ENCODE measurements around the gene ILF3. TPM values are rescaled to one million over a fixed set of nuclear protein-coding genes. Genes with fewer than 3 reads are reported as not detected.

Gene ILF3
- total and polyA plus RNA-seq, 2 donors (not counting 1 experiment from before 2014, with no cell fraction given): 78.4 to 109 TPM

- no peaks in the 10 kb centered on the region for H3K4me1 ChIP-seq (ENCODE audit: control insufficient read depth, extremely low read depth, insufficient read depth, low read length)
- DNase-seq (ENCODE audit: low read depth in 2 of 2): no peak
- no peak for TF ChIP-seq CTCF (conservative IDR thresholded peaks at IDR 0.05 in 1 of 2, IDR thresholded peaks at IDR 0.05 in 1 of 2; ENCODE audit: low read depth in 1 of 2, low read length in 2 of 2)
- no peak for TF ChIP-seq EZH2 (IDR thresholded peaks at IDR 0.05; ENCODE audit: low read length, missing control alignments)
- H3K27ac ChIP-seq (ENCODE audit: insufficient read depth, low read length): no peak overlapping the region
- H4K20me1 ChIP-seq (ENCODE audit: control insufficient read depth, extremely low read depth, insufficient read depth, low read length): no peaks in the 10 kb centered on the region
- H3K79me2 ChIP-seq (ENCODE audit: control insufficient read depth, insufficient read depth, low read length): no peaks in the 10 kb centered on the region
- no peak overlapping the region for H3K9ac ChIP-seq (ENCODE audit: insufficient read depth, low read length)
- no peak overlapping the region for H3K4me3 ChIP-seq (replicated peaks in 1 of 4; ENCODE audit: control extremely low read depth in 1 of 4, insufficient read depth in 1 of 4, low read depth in 3 of 4, low read length in 4 of 4)
- no peaks in the 10 kb centered on the region for H3K9me3 ChIP-seq (ENCODE audit: control insufficient read depth, insufficient read depth, low read depth, low read length)
- peaks cover 10% of the 10 kb centered on the region for H3K36me3 ChIP-seq (ENCODE audit: control insufficient read depth, insufficient read depth, low read length)
- H2AFZ ChIP-seq (ENCODE audit: low read length): no peak overlapping the region
- no peak overlapping the region for H3K4me2 ChIP-seq (ENCODE audit: extremely low read depth, insufficient read depth, low read length)
- H3K27me3 ChIP-seq (ENCODE audit: control insufficient read depth, insufficient read depth, low read length): no peaks in the 10 kb centered on the region
Observed at GRCh38 chr19:10646456-10647159, 7.5 kb upstream of the ILF3 start.

- peaks cover 3% of the 10 kb centered on the region for H3K79me2 ChIP-seq (ENCODE audit: control insufficient read depth, insufficient read depth, low read length)
- H3K4me2 ChIP-seq (ENCODE audit: extremely low read depth, insufficient read depth, low read length): no peak overlapping the region
- H4K20me1 ChIP-seq (ENCODE audit: control insufficient read depth, extremely low read depth, insufficient read depth, low read length): no peaks in the 10 kb centered on the region
- no peak overlapping the region for H3K9ac ChIP-seq (ENCODE audit: insufficient read depth, low read length)
- H3K36me3 ChIP-seq (ENCODE audit: control insufficient read depth, insufficient read depth, low read length): peaks cover 5% of the 10 kb centered on the region
- no peak overlapping the region for H3K27ac ChIP-seq (ENCODE audit: insufficient read depth, low read length)
- no peaks in the 10 kb centered on the region for H3K27me3 ChIP-seq (ENCODE audit: control insufficient read depth, insufficient read depth, low read length)
- no peak overlapping the region for H2AFZ ChIP-seq (ENCODE audit: low read length)
- DNase-seq (ENCODE audit: low read depth in 2 of 2): no peak
- H3K9me3 ChIP-seq (ENCODE audit: control insufficient read depth, insufficient read depth, low read depth, low read length): no peaks in the 10 kb centered on the region
- TF ChIP-seq EZH2 (IDR thresholded peaks at IDR 0.05; ENCODE audit: low read length, missing control alignments) (no peak), CTCF (conservative IDR thresholded peaks at IDR 0.05 in 1 of 2, IDR thresholded peaks at IDR 0.05 in 1 of 2; ENCODE audit: low read depth in 1 of 2, low read length in 2 of 2) (no peak)
- H3K4me1 ChIP-seq (ENCODE audit: control insufficient read depth, extremely low read depth, insufficient read depth, low read length): peaks cover 2% of the 10 kb centered on the region
- H3K4me3 ChIP-seq (replicated peaks in 1 of 4; ENCODE audit: control extremely low read depth in 1 of 4, insufficient read depth in 1 of 4, low read depth in 3 of 4, low read length in 4 of 4): no peak overlapping the region
Observed at GRCh38 chr19:10648360-10648759, 5.8 kb upstream of the ILF3 start.

GRCh38 chr19:10651851-10652250, 2.3 kb upstream of the ILF3 start:
- H2AFZ ChIP-seq (ENCODE audit: low read length): no peak overlapping the region
- DNase-seq (ENCODE audit: low read depth in 2 of 2): peak in 1 of 2 donors; percentile 68
- H3K4me2 ChIP-seq (ENCODE audit: extremely low read depth, insufficient read depth, low read length): no peak overlapping the region

More at GRCh38 chr19:10651851-10652250, 2.3 kb upstream of the ILF3 start:
- TF ChIP-seq EZH2 (IDR thresholded peaks at IDR 0.05; ENCODE audit: low read length, missing control alignments) (no peak), CTCF (conservative IDR thresholded peaks at IDR 0.05 in 1 of 2, IDR thresholded peaks at IDR 0.05 in 1 of 2; ENCODE audit: low read depth in 1 of 2, low read length in 2 of 2) (no peak)
- Histone ChIP-seq H3K9ac (ENCODE audit: insufficient read depth, low read length) (no peak overlapping the region), H3K79me2 (ENCODE audit: control insufficient read depth, insufficient read depth, low read length) (peaks cover 30% of the 10 kb centered on the region), H3K4me3 (replicated peaks in 1 of 4; ENCODE audit: control extremely low read depth in 1 of 4, insufficient read depth in 1 of 4, low read depth in 3 of 4, low read length in 4 of 4) (no peak overlapping the region), H3K27me3 (ENCODE audit: control insufficient read depth, insufficient read depth, low read length) (no peaks in the 10 kb centered on the region), H4K20me1 (ENCODE audit: control insufficient read depth, extremely low read depth, insufficient read depth, low read length) (no peaks in the 10 kb centered on the region), H3K27ac (ENCODE audit: insufficient read depth, low read length) (no peak overlapping the region), H3K9me3 (ENCODE audit: control insufficient read depth, insufficient read depth, low read depth, low read length) (no peaks in the 10 kb centered on the region), H3K36me3 (ENCODE audit: control insufficient read depth, insufficient read depth, low read length) (peaks cover 2% of the 10 kb centered on the region), H3K4me1 (ENCODE audit: control insufficient read depth, extremely low read depth, insufficient read depth, low read length) (peaks cover 2% of the 10 kb centered on the region)
